ENCODE measurements around the gene DPP6. TPM values are rescaled to one million over a fixed set of nuclear protein-coding genes. Genes with fewer than 3 reads are reported as not detected.

The DPP6 gene
- total and polyA plus RNA-seq, 8 donors, result 1.0 to 11.2 (median 2.6) TPM

DNA sequence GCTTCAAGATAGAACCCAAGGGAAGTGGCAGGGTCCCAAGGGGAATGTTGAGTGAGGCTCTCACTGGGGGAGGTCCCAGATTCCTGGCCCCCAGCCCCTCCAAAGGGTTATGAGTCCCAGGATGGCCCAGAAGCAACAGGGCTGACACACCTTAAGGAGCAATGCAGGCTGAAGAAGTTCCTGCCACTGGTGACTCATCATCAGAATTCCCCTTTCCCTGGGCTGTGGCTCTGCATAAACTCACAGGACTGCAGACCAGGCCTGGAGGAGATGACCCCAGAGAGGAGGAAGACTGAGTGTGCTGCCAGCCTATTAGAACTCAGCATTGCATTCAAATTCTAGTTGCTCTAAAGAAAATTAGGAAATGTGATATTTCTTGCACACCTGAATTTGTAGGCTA lies 126.7 kb downstream of the DPP6 start:
- intact Hi-C loops (cut with DNase I), result no loop called here

DNA sequence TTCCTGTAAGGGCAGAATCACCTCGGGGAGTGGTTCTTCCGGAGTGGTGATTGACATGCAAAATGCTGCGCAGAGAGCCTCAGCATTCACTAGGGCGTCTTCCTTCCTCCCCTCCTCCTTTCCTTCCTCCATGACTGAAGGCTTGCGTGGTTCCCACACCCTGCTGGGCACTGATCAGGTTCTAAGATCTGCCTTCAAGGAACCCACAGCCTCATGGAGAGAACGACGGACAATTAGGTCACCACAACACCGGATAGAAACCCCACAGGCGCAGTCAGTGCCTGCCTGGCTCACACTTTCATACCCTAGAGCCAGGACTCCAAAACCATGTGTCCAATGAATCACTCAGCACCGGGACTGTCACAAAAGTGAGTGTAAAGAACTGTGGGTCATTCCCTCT lies 131.3 kb downstream of the DPP6 start:
- no peak for DNase-seq
- TF ChIP-seq, protein P1, sequence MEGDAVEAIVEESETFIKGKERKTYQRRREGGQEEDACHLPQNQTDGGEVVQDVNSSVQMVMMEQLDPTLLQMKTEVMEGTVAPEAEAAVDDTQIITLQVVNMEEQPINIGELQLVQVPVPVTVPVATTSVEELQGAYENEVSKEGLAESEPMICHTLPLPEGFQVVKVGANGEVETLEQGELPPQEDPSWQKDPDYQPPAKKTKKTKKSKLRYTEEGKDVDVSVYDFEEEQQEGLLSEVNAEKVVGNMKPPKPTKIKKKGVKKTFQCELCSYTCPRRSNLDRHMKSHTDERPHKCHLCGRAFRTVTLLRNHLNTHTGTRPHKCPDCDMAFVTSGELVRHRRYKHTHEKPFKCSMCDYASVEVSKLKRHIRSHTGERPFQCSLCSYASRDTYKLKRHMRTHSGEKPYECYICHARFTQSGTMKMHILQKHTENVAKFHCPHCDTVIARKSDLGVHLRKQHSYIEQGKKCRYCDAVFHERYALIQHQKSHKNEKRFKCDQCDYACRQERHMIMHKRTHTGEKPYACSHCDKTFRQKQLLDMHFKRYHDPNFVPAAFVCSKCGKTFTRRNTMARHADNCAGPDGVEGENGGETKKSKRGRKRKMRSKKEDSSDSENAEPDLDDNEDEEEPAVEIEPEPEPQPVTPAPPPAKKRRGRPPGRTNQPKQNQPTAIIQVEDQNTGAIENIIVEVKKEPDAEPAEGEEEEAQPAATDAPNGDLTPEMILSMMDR (IDR thresholded peaks at IDR 0.05), result no peak
- Histone ChIP-seq H3K4me1 (no peaks in the 10 kb centered on the region), H3K9me3 (no peaks in the 10 kb centered on the region), H3K27me3 (no peaks in the 10 kb centered on the region), H3K4me3 (no peak overlapping the region), H3K36me3 (no peaks in the 10 kb centered on the region), H3K27ac (no peak overlapping the region)
- no peak for FAIRE-seq
- intact Hi-C loops (cut with DNase I), result no loop called here
- WGBS, 2 donors, result 30 to 42% methylated on average over 10 of the region's 10 CpGs
- ATAC-seq, result no peak

More for the DNA sequence above, 126.7 kb downstream of the DPP6 start:
- FAIRE-seq, result no peak
- Histone ChIP-seq H3K4me1 (no peaks in the 10 kb centered on the region), H3K9me3 (no peaks in the 10 kb centered on the region), H3K27ac (no peak overlapping the region), H3K27me3 (no peaks in the 10 kb centered on the region), H3K4me3 (no peak overlapping the region), H3K36me3 (no peaks in the 10 kb centered on the region)
- DNase-seq, result no peak
- peak in 1 of 4 donors; percentile 63 for ATAC-seq
- TF ChIP-seq, protein P1 (IDR thresholded peaks at IDR 0.05), result no peak

DNA sequence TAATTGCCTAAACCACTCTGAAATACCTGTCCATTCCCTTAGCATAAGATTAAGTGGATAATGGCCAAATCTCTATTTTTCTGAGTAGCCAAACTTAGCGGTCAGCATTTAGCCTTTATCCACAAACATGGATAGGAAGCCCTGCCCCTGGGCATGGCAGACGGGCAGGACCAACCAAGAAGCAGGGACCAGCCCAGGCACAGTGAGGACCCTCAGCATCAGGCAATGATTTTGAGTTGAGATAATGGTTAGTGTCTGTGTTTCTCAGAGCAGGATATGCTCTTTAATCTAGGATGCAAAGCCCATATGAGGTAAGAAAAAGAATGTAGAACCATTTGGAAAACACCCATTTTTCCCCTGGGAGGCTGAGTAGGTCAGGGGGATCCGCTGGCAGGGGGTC lies 131.7 kb downstream of the DPP6 start:
- intact Hi-C loops (cut with DNase I), result no loop called here
- TF ChIP-seq, protein P1 (IDR thresholded peaks at IDR 0.05), result no peak
- WGBS, 2 donors, result 30 to 43% methylated on average over 3 of the region's 3 CpGs
- Histone ChIP-seq H3K36me3 (no peaks in the 10 kb centered on the region), H3K27ac (no peak overlapping the region), H3K9me3 (no peaks in the 10 kb centered on the region), H3K27me3 (no peaks in the 10 kb centered on the region), H3K4me3 (no peak overlapping the region), H3K4me1 (no peaks in the 10 kb centered on the region)
- DNase-seq (no peak), FAIRE-seq (no peak), ATAC-seq (no peak)

DNA sequence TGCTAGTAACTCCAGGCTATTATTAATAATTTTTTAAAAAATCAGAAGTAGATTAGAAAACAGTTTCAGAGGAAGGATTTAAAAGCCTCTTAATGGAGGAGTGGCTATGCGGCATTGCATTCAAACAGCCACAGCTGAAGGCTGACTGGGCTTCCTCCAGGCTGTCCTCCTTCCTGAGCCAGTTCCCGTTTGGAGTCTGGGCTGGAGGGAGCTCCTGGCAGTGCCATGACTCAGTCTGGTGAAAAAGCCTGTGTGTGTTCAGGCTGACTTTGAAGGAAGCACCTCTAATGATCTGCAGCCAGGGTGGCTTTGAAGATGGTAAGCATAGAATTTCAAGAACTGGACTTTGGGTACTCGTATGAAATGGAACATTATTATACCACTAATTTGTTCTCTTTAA lies 134.6 kb downstream of the DPP6 start:
- H3K27ac ChIP-seq, result no peak overlapping the region
- no peaks in the 10 kb centered on the region for H3K27me3 ChIP-seq
- 49 to 58% methylated on average over 3 of the region's 3 CpGs for WGBS, 2 donors
- no peak for ATAC-seq
- H3K9me3 ChIP-seq, result no peaks in the 10 kb centered on the region
- no peak for DNase-seq
- H3K4me3 ChIP-seq, result no peak overlapping the region
- no peaks in the 10 kb centered on the region for H3K36me3 ChIP-seq
- intact Hi-C loops (cut with DNase I), result no loop called here
- TF ChIP-seq, protein P1 (IDR thresholded peaks at IDR 0.05), result no peak
- H3K4me1 ChIP-seq, result no peaks in the 10 kb centered on the region
- FAIRE-seq, result no peak

DNA sequence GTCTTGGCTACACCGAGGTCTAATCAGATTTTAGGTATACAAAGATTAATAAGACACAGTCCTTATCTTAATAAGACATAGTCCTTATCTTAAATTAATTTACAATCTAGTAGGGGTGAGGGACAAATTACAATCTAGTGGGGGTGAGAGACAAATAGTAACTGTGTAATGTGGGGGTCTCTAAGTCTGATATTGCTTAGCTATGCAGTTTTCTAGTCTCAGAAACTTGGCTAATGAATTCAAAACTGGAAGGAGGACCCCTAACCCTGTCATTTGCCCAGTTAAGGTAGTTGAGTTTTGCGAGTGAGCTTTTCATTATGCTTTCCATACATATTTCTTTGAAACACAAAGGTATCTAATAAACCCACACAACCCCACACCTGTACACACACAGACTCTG lies 136.1 kb downstream of the DPP6 start:
- H3K9me3 ChIP-seq, result no peaks in the 10 kb centered on the region
- no peaks in the 10 kb centered on the region for H3K4me1 ChIP-seq
- TF ChIP-seq, protein P1 (IDR thresholded peaks at IDR 0.05), result no peak
- H3K27me3 ChIP-seq, result no peaks in the 10 kb centered on the region
- H3K27ac ChIP-seq, result no peak overlapping the region
- DNase-seq, result no peak
- 45 to 47% methylated on average over 2 of the region's 2 CpGs for WGBS, 2 donors
- ATAC-seq, result no peak
- no peak overlapping the region for H3K4me3 ChIP-seq
- intact Hi-C loops (cut with DNase I), result no loop called here
- no peak for FAIRE-seq
- no peaks in the 10 kb centered on the region for H3K36me3 ChIP-seq
